HCT116 (cell line): ENCODE measurements around the gene TRIM65. TPM values are rescaled to one million over a fixed set of nuclear protein-coding genes. Genes with fewer than 3 reads are reported as not detected.

Experiments used
- ATAC-seq: fragments of 200-7000 bp; cut with Tn5 transposase; 2 replicates; pipeline ENCODE4 v1.9.1; 2020; ENCODE audit warnings: mild to moderate bottlenecking, moderate library complexity
- BruUV-seq: library from RNA; stranded (reverse); fragments of 400-500 nt; replicated peaks from 2 replicates; lab custom pipeline; 2021; lab: Mats Ljungman, UMichigan
- CTCF ChIA-PET: fragments of 300-600 bp; sonication (Branson Sonifier 250); formaldehyde crosslinking; loops from one replicate; lab custom pipeline; 2021; ENCODE audit warnings: antibody characterized with exemption; lab: Charles Lee
- POLR2A ChIA-PET: fragments of 300-600, 350-600 bp; sonication (Branson Sonifier 250); formaldehyde crosslinking; loops from one replicate; lab custom pipeline; 2021; ENCODE audit warnings: antibody characterized with exemption; lab: Charles Lee
- RAD21 ChIA-PET, 2 experiments: fragments of 300-600 bp; sonication (Branson Sonifier 250); formaldehyde crosslinking; loops; one replicate each; lab custom pipeline; 2023; ENCODE audit warnings: low total read pairs in 2 of 2; ENCODE audit not compliant: uncharacterized antibody in 2 of 2, unreplicated experiment in 2 of 2, low non-redundant PET in 1 of 2; lab: Charles Lee
- DNase-seq: peaks from one replicate; pipeline ENCODE4 v3.0.0-alpha.2; 2010; ENCODE audit warnings: low read depth, low spot score
- H2AFZ ChIP-seq: fragments of 200-600 bp; shearing (Covaris generic), sonication (generic); 2 replicates; pipeline ENCODE4 v1.6.1; 2017; ENCODE audit warnings: low read depth, mixed run types, mixed read lengths, antibody characterized with exemption, low read length; ENCODE audit not compliant: poor library complexity, severe bottlenecking
- H3K27ac ChIP-seq: 2 replicates; pipeline ENCODE4 v1.5.1; 2012; ENCODE audit warnings: low read depth, low read length
- H3K27me3 ChIP-seq: fragments of 200-600 bp; sonication (generic); 2 replicates; pipeline ENCODE4 v1.6.1; 2016; ENCODE audit warnings: mixed run types, low read length, mixed read lengths; ENCODE audit not compliant: insufficient read depth
- H3K36me3 ChIP-seq, 2 experiments: fragments of 200-500 bp in 1 of 2; fragments of 200-600 bp in 1 of 2; sonication (Bioruptor generic) in 1 of 2; sonication (generic) in 1 of 2; 2 replicates each; pipeline versions ENCODE4 v1.5.1 to v1.6.1; 2014 to 2016; ENCODE audit warnings: low read length in 2 of 2, inconsistent platforms in 1 of 2, mixed read lengths in 1 of 2, mixed run types in 1 of 2; ENCODE audit not compliant: insufficient read depth in 2 of 2, control insufficient read depth in 1 of 2
- H3K4me1 ChIP-seq, 2 experiments: fragments of 200-600 bp in 1 of 2; sonication (generic) in 1 of 2; 2 replicates each; pipeline versions ENCODE4 v1.5.1 to v1.6.1; 2012 to 2017; ENCODE audit warnings: low read length in 2 of 2, inconsistent platforms in 1 of 2, mild to moderate bottlenecking in 1 of 2, mixed read lengths in 1 of 2, mixed run types in 1 of 2, moderate library complexity in 1 of 2; ENCODE audit not compliant: insufficient read depth in 2 of 2, control insufficient read depth in 1 of 2
- H3K4me2 ChIP-seq: fragments of 200-600 bp; sonication (generic); 2 replicates; pipeline ENCODE4 v1.6.1; 2017; ENCODE audit warnings: mixed run types, low read length, mixed read lengths
- H3K4me3 ChIP-seq, 2 experiments: fragments of 200-600 bp in 1 of 2; sonication (generic) in 1 of 2; replicated peaks in 1 of 2; 2 replicates each; pipeline ENCODE4 v1.5.1; 2011 to 2016; ENCODE audit warnings: low read length in 2 of 2, control low read depth in 1 of 2, low read depth in 1 of 2, mild to moderate bottlenecking in 1 of 2, mixed read lengths in 1 of 2, mixed run types in 1 of 2
- H3K79me2 ChIP-seq: fragments of 200-600 bp; sonication (generic); 2 replicates; pipeline ENCODE4 v1.6.1; 2017; ENCODE audit warnings: mild to moderate bottlenecking, mixed run types, low read length, moderate library complexity, mixed read lengths; ENCODE audit not compliant: insufficient read depth
- H3K9ac ChIP-seq: fragments of 200-600 bp; sonication (generic); 2 replicates; pipeline ENCODE4 v1.6.1; 2016; ENCODE audit warnings: low read length, mixed read lengths
- H3K9me2 ChIP-seq: fragments of 200-600 bp; sonication (generic), shearing (Covaris generic); 2 replicates; pipeline ENCODE4 v1.6.1; 2017; ENCODE audit warnings: mixed run types, mild to moderate bottlenecking, moderate library complexity; ENCODE audit not compliant: insufficient read depth
- H3K9me3 ChIP-seq, 2 experiments: fragments of 200-500 bp in 1 of 2; fragments of 200-600 bp in 1 of 2; sonication (Bioruptor generic) in 1 of 2; sonication (generic) in 1 of 2; 2 replicates each; pipeline ENCODE4 v1.6.1; 2014 to 2017; ENCODE audit warnings: low read length in 2 of 2, mixed read lengths in 2 of 2, inconsistent platforms in 1 of 2, low read depth in 1 of 2, mild to moderate bottlenecking in 1 of 2, mixed run types in 1 of 2, moderate library complexity in 1 of 2; ENCODE audit not compliant: control insufficient read depth in 1 of 2, insufficient read depth in 1 of 2
- H4K20me1 ChIP-seq: fragments of 200-600 bp; sonication (generic), shearing (Covaris generic); 2 replicates; pipeline ENCODE4 v1.6.1; 2017; ENCODE audit warnings: mixed run types, mild to moderate bottlenecking, moderate library complexity; ENCODE audit not compliant: insufficient read depth
- CBX3 ChIP-seq: IDR thresholded peaks from 2 replicates; pipeline ENCODE4 v1.6.1; 2012; ENCODE audit warnings: low read depth
- CEBPB ChIP-seq: IDR thresholded peaks from 2 replicates; pipeline ENCODE4 v1.6.1; 2012; ENCODE audit warnings: low read depth
- FOSL1 ChIP-seq: IDR thresholded peaks from 2 replicates; pipeline ENCODE4 v1.6.1; 2012; ENCODE audit warnings: low read depth
- POLR2A ChIP-seq: IDR thresholded peaks from 2 replicates; pipeline ENCODE4 v1.7.0; 2011; ENCODE audit warnings: borderline replicate concordance; ENCODE audit not compliant: insufficient read depth, insufficient read length; ENCODE audit errors: extremely low read depth
- POLR2AphosphoS5 ChIP-seq: IDR thresholded peaks from 2 replicates; pipeline ENCODE4 v1.6.1; 2011; ENCODE audit warnings: mild to moderate bottlenecking, low read depth, low read length, moderate library complexity
- RAD21 ChIP-seq: IDR thresholded peaks from 2 replicates; pipeline ENCODE4 v1.6.1; 2012; ENCODE audit warnings: low read depth, mild to moderate bottlenecking
- REST ChIP-seq: IDR thresholded peaks from 2 replicates; pipeline ENCODE4 v1.6.1; 2012; ENCODE audit warnings: low read depth
- SIN3A ChIP-seq: IDR thresholded peaks from 2 replicates; pipeline ENCODE4 v1.6.1; 2012; ENCODE audit warnings: low read depth
- SRF ChIP-seq: IDR thresholded peaks from 2 replicates; pipeline ENCODE4 v1.6.1; 2012; ENCODE audit warnings: low read depth
- YY1 ChIP-seq: IDR thresholded peaks from 2 replicates; pipeline ENCODE4 v1.6.1; 2011; ENCODE audit warnings: low read length, low read depth, moderate library complexity, mild to moderate bottlenecking; ENCODE audit not compliant: insufficient replicate concordance; ENCODE audit errors: extremely low read depth
- ZFX ChIP-seq: fragments of 450-650 bp; IDR thresholded peaks from 2 replicates; pipeline ENCODE4 v1.6.1; 2017
- ZNF274 ChIP-seq: fragments of 200-500 bp; sonication (Bioruptor generic); IDR thresholded peaks from 2 replicates; pipeline ENCODE4 v1.6.1; 2014; ENCODE audit warnings: mild to moderate bottlenecking, low read depth, low read length, inconsistent platforms
- intact Hi-C: fragments of 100-400 bp; cut with micrococcal nuclease; formaldehyde crosslinking; loops from 2 replicates; pipeline ENCODE4 v1.10.0; 2022
- total RNA-seq: library from RNA; stranded (reverse); gene quantifications from one replicate; pipeline ENCODE4 v1.2.1, GENCODE V29; 2021; ENCODE audit not compliant: unreplicated experiment
- TF ChIP-seq, protein P1 (sequence below): IDR thresholded peaks from 2 replicates; pipeline ENCODE4 v1.6.1; 2011; ENCODE audit warnings: mild to moderate bottlenecking, low read length, moderate library complexity; ENCODE audit not compliant: insufficient replicate concordance; ENCODE audit errors: extremely low read depth

Gene TRIM65
- total RNA-seq, 1 experiment from 2014 or later = 53.0 TPM

- Histone ChIP-seq H3K79me2 (peaks cover 29% of the 10 kb centered on the region), H3K4me2 (no peak overlapping the region), H3K9me3 (no peaks in the 10 kb centered on the region), H3K36me3 (peaks cover 24 to 40% of the 10 kb centered on the region in 2 experiments), H2AFZ (no peak overlapping the region), H3K27ac (no peak overlapping the region; the same call in 1 of the 2 replicates), H3K4me3 (no peak overlapping the region), H3K4me1 (peaks cover 24 to 34% of the 10 kb centered on the region in 2 experiments), H3K9ac (no peak overlapping the region), H3K9me2 (no peaks in the 10 kb centered on the region), H4K20me1 (no peaks in the 10 kb centered on the region), H3K27me3 (no peaks in the 10 kb centered on the region)
- ChIA-PET CTCF (no interaction called here), POLR2A (interaction anchor here (1.4 kb wide), 1 partner anchor 25 kb away, joined by 3 read pairs; no protein-coding TSS in a partner anchor), RAD21 (no interaction called here)
- DNase-seq (no peak), ATAC-seq (no peak)
- BruUV-seq = no TSS peak
- TF ChIP-seq SRF (no peak), POLR2A (no peak), ZNF274 (no peak), REST (no peak), POLR2AphosphoS5 (no peak), YY1 (no peak), RAD21 (no peak), SIN3A (no peak), CEBPB (no peak), CBX3 (no peak), ZFX (no peak), FOSL1 (no peak)
- TF ChIP-seq, protein P1, sequence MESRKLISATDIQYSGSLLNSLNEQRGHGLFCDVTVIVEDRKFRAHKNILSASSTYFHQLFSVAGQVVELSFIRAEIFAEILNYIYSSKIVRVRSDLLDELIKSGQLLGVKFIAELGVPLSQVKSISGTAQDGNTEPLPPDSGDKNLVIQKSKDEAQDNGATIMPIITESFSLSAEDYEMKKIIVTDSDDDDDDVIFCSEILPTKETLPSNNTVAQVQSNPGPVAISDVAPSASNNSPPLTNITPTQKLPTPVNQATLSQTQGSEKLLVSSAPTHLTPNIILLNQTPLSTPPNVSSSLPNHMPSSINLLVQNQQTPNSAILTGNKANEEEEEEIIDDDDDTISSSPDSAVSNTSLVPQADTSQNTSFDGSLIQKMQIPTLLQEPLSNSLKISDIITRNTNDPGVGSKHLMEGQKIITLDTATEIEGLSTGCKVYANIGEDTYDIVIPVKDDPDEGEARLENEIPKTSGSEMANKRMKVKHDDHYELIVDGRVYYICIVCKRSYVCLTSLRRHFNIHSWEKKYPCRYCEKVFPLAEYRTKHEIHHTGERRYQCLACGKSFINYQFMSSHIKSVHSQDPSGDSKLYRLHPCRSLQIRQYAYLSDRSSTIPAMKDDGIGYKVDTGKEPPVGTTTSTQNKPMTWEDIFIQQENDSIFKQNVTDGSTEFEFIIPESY = no peak
- intact Hi-C loops = loop anchor here (10.0 kb wide), 1 partner anchor 203 kb away; the partner anchor contains the start of gene EXOC7
These were observed 5.0 kb upstream of the TRIM65 start for GRCh38 chr17:75901727-75902126.
